Measurements from ENCODE around the gene CATSPERB. TPM values are rescaled to one million over a fixed set of nuclear protein-coding genes. Genes with fewer than 3 reads are reported as not detected.
A peak's percentile ranks its signal among the peaks of the same experiment; 100 is the strongest.

The CATSPERB gene
- total and polyA plus RNA-seq, 2 donors from 2014 or later, result 0.17 to 2.1 TPM

DNA sequence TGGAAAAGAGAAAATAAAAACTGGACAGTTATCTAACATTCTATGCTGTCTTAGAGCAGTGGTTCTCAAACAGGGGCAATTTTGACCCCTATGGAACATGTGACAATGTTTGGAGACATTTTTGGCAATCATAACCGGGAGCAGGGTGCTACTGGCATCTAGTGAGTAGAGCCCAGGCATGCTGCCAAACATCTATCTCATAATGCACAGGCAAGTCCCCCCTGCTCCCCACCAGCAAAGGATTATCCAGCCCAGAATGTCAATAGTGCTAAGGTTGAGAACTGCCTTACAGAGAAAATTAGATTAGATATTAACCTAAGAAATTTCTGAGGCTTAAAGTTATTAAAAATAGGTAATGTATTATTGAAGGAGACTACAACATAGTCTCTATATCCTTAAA lies 22.9 kb upstream of the CATSPERB start:
- peaks cover 0 to 5% (median 3%) of the 10 kb centered on the region in 3 donors for H3K4me1 ChIP-seq (ENCODE audit: control insufficient read depth in 2 of 3, insufficient read depth in 2 of 3, low read depth in 1 of 3, low read length in 3 of 3)
- peak in 1 of 5 donors; percentile 19 for DNase-seq
- no peaks in the 10 kb centered on the region for H3K27me3 ChIP-seq (ENCODE audit: control insufficient read depth, insufficient read depth, low read length)

DNA sequence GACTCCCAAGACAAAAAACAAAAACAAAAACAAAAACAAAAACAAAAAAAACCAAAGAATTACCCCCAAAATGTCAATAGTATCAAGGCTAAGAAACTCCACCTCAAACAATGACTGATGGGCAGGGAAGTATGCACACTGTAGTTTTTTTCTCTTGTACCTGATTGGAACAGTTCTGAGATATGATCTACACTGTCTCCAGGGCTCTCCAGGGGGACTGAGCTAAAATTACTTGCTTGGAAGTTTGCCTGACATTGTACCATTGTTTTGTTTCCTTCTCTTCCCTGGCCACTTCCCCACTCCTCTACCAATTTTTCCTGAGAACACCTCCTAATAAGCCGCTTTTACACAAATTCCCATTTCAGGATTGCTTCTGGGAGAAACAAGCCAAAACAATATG lies 22.3 kb upstream of the CATSPERB start:
- H3K27ac ChIP-seq (ENCODE audit: low read depth in 2 of 2, low read length in 2 of 2), result no peak overlapping the region
- no peak overlapping the region for H3K4me3 ChIP-seq (ENCODE audit: low read length in 3 of 3)
- no peaks in the 10 kb centered on the region for H3K36me3 ChIP-seq (ENCODE audit: control insufficient read depth in 2 of 3, insufficient read depth in 3 of 3, low read length in 3 of 3)
- no peaks in the 10 kb centered on the region for H3K27me3 ChIP-seq (ENCODE audit: control insufficient read depth, insufficient read depth, low read length)
- H3K9me3 ChIP-seq (ENCODE audit: control insufficient read depth in 2 of 3, insufficient read depth in 1 of 3, low read length in 3 of 3), result no peaks in the 10 kb centered on the region
- H3K9ac ChIP-seq (ENCODE audit: low read length in 3 of 3), result no peak overlapping the region
- DNase-seq (no peak), FAIRE-seq (no peak)
- TF ChIP-seq, protein P1, sequence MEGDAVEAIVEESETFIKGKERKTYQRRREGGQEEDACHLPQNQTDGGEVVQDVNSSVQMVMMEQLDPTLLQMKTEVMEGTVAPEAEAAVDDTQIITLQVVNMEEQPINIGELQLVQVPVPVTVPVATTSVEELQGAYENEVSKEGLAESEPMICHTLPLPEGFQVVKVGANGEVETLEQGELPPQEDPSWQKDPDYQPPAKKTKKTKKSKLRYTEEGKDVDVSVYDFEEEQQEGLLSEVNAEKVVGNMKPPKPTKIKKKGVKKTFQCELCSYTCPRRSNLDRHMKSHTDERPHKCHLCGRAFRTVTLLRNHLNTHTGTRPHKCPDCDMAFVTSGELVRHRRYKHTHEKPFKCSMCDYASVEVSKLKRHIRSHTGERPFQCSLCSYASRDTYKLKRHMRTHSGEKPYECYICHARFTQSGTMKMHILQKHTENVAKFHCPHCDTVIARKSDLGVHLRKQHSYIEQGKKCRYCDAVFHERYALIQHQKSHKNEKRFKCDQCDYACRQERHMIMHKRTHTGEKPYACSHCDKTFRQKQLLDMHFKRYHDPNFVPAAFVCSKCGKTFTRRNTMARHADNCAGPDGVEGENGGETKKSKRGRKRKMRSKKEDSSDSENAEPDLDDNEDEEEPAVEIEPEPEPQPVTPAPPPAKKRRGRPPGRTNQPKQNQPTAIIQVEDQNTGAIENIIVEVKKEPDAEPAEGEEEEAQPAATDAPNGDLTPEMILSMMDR (IDR thresholded peaks at IDR 0.05; ENCODE audit: borderline replicate concordance, extremely low read depth, insufficient read depth), result no peak
- intact Hi-C loops (cut with DNase I), result no loop called here
- peaks cover 0 to 5% (median 3%) of the 10 kb centered on the region in 3 donors for H3K4me1 ChIP-seq (ENCODE audit: control insufficient read depth in 2 of 3, insufficient read depth in 2 of 3, low read depth in 1 of 3, low read length in 3 of 3)

More for the DNA sequence above, 22.9 kb upstream of the CATSPERB start:
- FAIRE-seq, result no peak
- no peak overlapping the region for H3K27ac ChIP-seq (ENCODE audit: low read depth in 2 of 2, low read length in 2 of 2)
- TF ChIP-seq, protein P1 (IDR thresholded peaks at IDR 0.05; ENCODE audit: borderline replicate concordance, extremely low read depth, insufficient read depth), result no peak
- intact Hi-C loops (cut with DNase I), result no loop called here
- H3K9ac ChIP-seq (ENCODE audit: low read length in 3 of 3), result no peak overlapping the region
- no peak overlapping the region for H3K4me3 ChIP-seq (ENCODE audit: low read length in 3 of 3)
- H3K9me3 ChIP-seq (ENCODE audit: control insufficient read depth in 2 of 3, insufficient read depth in 1 of 3, low read length in 3 of 3), result no peaks in the 10 kb centered on the region
- H3K36me3 ChIP-seq (ENCODE audit: control insufficient read depth in 2 of 3, insufficient read depth in 3 of 3, low read length in 3 of 3), result no peaks in the 10 kb centered on the region

DNA sequence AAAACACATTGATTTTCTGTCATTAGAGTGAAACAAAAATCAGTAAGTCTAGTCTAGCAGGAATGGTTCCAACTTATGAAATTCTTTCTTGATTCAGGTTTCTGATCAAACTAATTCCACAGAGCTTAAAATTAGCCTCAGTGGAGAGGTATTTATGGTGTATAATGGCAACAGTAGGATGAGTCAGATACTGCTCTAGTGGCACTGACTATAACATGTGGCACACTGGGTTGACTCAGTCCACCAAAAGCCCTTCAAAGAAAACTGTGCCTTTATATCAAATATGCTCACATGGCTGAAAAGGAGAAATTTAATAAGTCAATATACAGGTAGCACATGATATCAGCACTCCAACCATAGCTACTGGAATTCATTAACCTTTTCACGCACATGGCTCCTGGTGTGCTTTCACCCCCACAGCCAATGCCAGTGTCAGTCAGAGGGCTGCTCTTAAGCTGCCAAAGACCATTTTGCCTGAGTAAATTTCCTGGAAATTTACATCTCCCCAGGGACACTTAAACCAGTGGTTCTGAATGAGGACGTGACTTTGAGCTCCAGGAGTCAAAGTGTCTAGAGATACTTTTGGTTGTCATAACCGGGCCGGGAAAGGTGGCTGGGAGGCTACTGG lies 21.7 kb upstream of the CATSPERB start:
- H3K9me3 ChIP-seq (ENCODE audit: control insufficient read depth in 2 of 3, insufficient read depth in 1 of 3, low read length in 3 of 3), result no peaks in the 10 kb centered on the region
- no peaks in the 10 kb centered on the region for H3K27me3 ChIP-seq (ENCODE audit: control insufficient read depth, insufficient read depth, low read length)
- no peak overlapping the region for H3K27ac ChIP-seq (ENCODE audit: low read depth in 2 of 2, low read length in 2 of 2)
- no peaks in the 10 kb centered on the region for H3K36me3 ChIP-seq (ENCODE audit: control insufficient read depth in 2 of 3, insufficient read depth in 3 of 3, low read length in 3 of 3)
- H3K4me3 ChIP-seq (ENCODE audit: low read length in 3 of 3), result no peak overlapping the region
- TF ChIP-seq, protein P1 (IDR thresholded peaks at IDR 0.05; ENCODE audit: borderline replicate concordance, extremely low read depth, insufficient read depth), result no peak
- no peak overlapping the region for H3K9ac ChIP-seq (ENCODE audit: low read length in 3 of 3)
- DNase-seq (no peak), FAIRE-seq (no peak)
- H3K4me1 ChIP-seq (ENCODE audit: control insufficient read depth in 2 of 3, insufficient read depth in 2 of 3, low read depth in 1 of 3, low read length in 3 of 3), result peaks cover 0 to 5% (median 3%) of the 10 kb centered on the region in 3 donors
- intact Hi-C loops (cut with DNase I), result no loop called here
